ENCODE results near the gene DLGAP1.

- no peak for TF ChIP-seq EZH2 (IDR thresholded peaks at IDR 0.05; ENCODE audit: borderline replicate concordance, low read length)
- TF ChIP-seq, protein P1, sequence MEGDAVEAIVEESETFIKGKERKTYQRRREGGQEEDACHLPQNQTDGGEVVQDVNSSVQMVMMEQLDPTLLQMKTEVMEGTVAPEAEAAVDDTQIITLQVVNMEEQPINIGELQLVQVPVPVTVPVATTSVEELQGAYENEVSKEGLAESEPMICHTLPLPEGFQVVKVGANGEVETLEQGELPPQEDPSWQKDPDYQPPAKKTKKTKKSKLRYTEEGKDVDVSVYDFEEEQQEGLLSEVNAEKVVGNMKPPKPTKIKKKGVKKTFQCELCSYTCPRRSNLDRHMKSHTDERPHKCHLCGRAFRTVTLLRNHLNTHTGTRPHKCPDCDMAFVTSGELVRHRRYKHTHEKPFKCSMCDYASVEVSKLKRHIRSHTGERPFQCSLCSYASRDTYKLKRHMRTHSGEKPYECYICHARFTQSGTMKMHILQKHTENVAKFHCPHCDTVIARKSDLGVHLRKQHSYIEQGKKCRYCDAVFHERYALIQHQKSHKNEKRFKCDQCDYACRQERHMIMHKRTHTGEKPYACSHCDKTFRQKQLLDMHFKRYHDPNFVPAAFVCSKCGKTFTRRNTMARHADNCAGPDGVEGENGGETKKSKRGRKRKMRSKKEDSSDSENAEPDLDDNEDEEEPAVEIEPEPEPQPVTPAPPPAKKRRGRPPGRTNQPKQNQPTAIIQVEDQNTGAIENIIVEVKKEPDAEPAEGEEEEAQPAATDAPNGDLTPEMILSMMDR (IDR thresholded peaks at IDR 0.05; ENCODE audit: low read length), result no peak
Measured at GRCh38 chr18:4108016-4108415, 347.1 kb downstream of the DLGAP1 start.

Measured in OCI-LY1 (cell line).